ENCODE data around the gene MUC22. TPM values are rescaled to one million over a fixed set of nuclear protein-coding genes. Genes with fewer than 3 reads are reported as not detected.

Gene MUC22
- total and polyA plus RNA-seq, 4 donors = not detected

Small RNAs within 50 kb of the gene (small RNA-seq; reads per million reads assigned to genes)
- gene RNU6-1133P (ENCODE audit: low replicate concordance) = not detected

Other genes with a start within 250 kb of the MUC22 start
- 100 to 1,000 TPM; 143 to 146 TPM for gene DDR1, start 126.0 kb upstream of the MUC22 start, total RNA-seq
- gene DDR1, start 126.0 kb upstream of the MUC22 start, polyA plus RNA-seq (ENCODE audit: insufficient read length in 2 of 2) = 100 to 1,000 TPM; 426 to 452 TPM
- gene GTF2H4, start 102.3 kb upstream of the MUC22 start, total RNA-seq = 10 to 100 TPM; 20.6 to 28.1 TPM
- 10 to 100 TPM; 42.0 to 48.4 TPM for gene GTF2H4, start 102.3 kb upstream of the MUC22 start, polyA plus RNA-seq (ENCODE audit: insufficient read length in 2 of 2)
- 10 to 100 TPM; 20.3 to 48.5 TPM for gene VARS2, start 96.2 kb upstream of the MUC22 start, total RNA-seq
- gene VARS2, start 96.2 kb upstream of the MUC22 start, polyA plus RNA-seq (ENCODE audit: insufficient read length in 2 of 2) = 100 to 1,000 TPM in 1 of 2 donors, 10 to 100 TPM in 1; 93.0 to 117 TPM
- not detected for gene SFTA2, start 78.3 kb upstream of the MUC22 start, total RNA-seq
- under 1 TPM in 1 of 2 donors, not detected in 1; 0.53 TPM for gene SFTA2, start 78.3 kb upstream of the MUC22 start, polyA plus RNA-seq (ENCODE audit: insufficient read length in 2 of 2)
- not detected for gene MUCL3, start 69.5 kb upstream of the MUC22 start, total RNA-seq
- under 1 TPM in 1 of 2 donors, not detected in 1; 0.06 TPM for gene MUCL3, start 69.5 kb upstream of the MUC22 start, polyA plus RNA-seq (ENCODE audit: insufficient read length in 2 of 2)
- not detected for gene MUC21, start 26.8 kb upstream of the MUC22 start, total RNA-seq
- gene MUC21, start 26.8 kb upstream of the MUC22 start, polyA plus RNA-seq (ENCODE audit: insufficient read length in 2 of 2) = under 1 TPM in 1 of 2 donors, not detected in 1; 0.08 TPM
- not detected for gene C6orf15, start 102.1 kb downstream of the MUC22 start, total RNA-seq
- gene C6orf15, start 102.1 kb downstream of the MUC22 start, polyA plus RNA-seq (ENCODE audit: insufficient read length in 2 of 2) = not detected
- gene PSORS1C1, start 104.3 kb downstream of the MUC22 start, total RNA-seq = under 1 TPM in 1 of 2 donors, not detected in 1; 0.99 TPM
- under 1 TPM; 0.38 to 0.40 TPM for gene PSORS1C1, start 104.3 kb downstream of the MUC22 start, polyA plus RNA-seq (ENCODE audit: insufficient read length in 2 of 2)
- gene CDSN, start 110.0 kb downstream of the MUC22 start, total RNA-seq = not detected
- under 1 TPM in 1 of 2 donors, not detected in 1; 0.09 TPM for gene CDSN, start 110.0 kb downstream of the MUC22 start, polyA plus RNA-seq (ENCODE audit: insufficient read length in 2 of 2)
- gene PSORS1C2, start 128.6 kb downstream of the MUC22 start, total RNA-seq = not detected
- not detected for gene PSORS1C2, start 128.6 kb downstream of the MUC22 start, polyA plus RNA-seq (ENCODE audit: insufficient read length in 2 of 2)
- 10 to 100 TPM; 16.4 to 26.2 TPM for gene CCHCR1, start 147.3 kb downstream of the MUC22 start, total RNA-seq
- 10 to 100 TPM; 21.1 to 29.9 TPM for gene CCHCR1, start 147.3 kb downstream of the MUC22 start, polyA plus RNA-seq (ENCODE audit: insufficient read length in 2 of 2)
- gene TCF19, start 148.1 kb downstream of the MUC22 start, total RNA-seq = 10 to 100 TPM; 10.1 to 18.7 TPM
- 10 to 100 TPM; 13.9 to 17.5 TPM for gene TCF19, start 148.1 kb downstream of the MUC22 start, polyA plus RNA-seq (ENCODE audit: insufficient read length in 2 of 2)
- gene POU5F1, start 160.2 kb downstream of the MUC22 start, total RNA-seq = under 1 TPM; 0.22 to 0.59 TPM
- 1 to 10 TPM; 1.1 to 1.2 TPM for gene POU5F1, start 160.2 kb downstream of the MUC22 start, polyA plus RNA-seq (ENCODE audit: insufficient read length in 2 of 2)

Measured in spinal cord (tissue), 4 donors.